Effector memory CD8-positive, alpha-beta T cell (primary cell): ENCODE results near the gene CAPS.
"Not testable (repeated sequence)": the region's sequence is repeated elsewhere in the genome, so short reads cannot be mapped to it uniquely, and the experiment has no call there.

Source experiments
- ATAC-seq: fragments of 150-1000 bp; cut with Tn5 transposase; replicated peaks from 2 replicates; pipeline ENCODE4 v1.10.0; 2021; ENCODE audit warnings: mild to moderate bottlenecking, moderate library complexity
- DNase-seq, 3 experiments: peaks; one replicate each; pipeline ENCODE4 v3.0.0; 2021
- H3K27ac Mint-ChIP-seq, 2 donors: one replicate each; pipeline ENCODE4 v1.8.0; 2022; ENCODE audit warnings: mild to moderate bottlenecking in 2 of 2, mixed read lengths in 2 of 2, moderate library complexity in 2 of 2
- H3K27me3 Mint-ChIP-seq, 2 donors: one replicate each; pipeline ENCODE4 v1.8.0; 2022; ENCODE audit warnings: mixed read lengths in 2 of 2
- H3K36me3 Mint-ChIP-seq: one replicate; pipeline ENCODE4 v1.8.0; 2022; ENCODE audit warnings: mild to moderate bottlenecking, moderate library complexity, mixed read lengths; ENCODE audit not compliant: insufficient read depth
- H3K4me1 Mint-ChIP-seq, 2 donors: one replicate each; pipeline ENCODE4 v1.8.0; 2022; ENCODE audit warnings: low read depth in 2 of 2, mixed read lengths in 2 of 2
- H3K4me3 Mint-ChIP-seq, 2 donors: one replicate each; pipeline ENCODE4 v1.8.0; 2022; ENCODE audit warnings: mild to moderate bottlenecking in 2 of 2, mixed read lengths in 2 of 2, moderate library complexity in 2 of 2
- H3K9me3 Mint-ChIP-seq, 2 donors: one replicate each; pipeline ENCODE4 v1.8.0; 2022; ENCODE audit warnings: mixed read lengths in 2 of 2

CAPS gene

DNA sequence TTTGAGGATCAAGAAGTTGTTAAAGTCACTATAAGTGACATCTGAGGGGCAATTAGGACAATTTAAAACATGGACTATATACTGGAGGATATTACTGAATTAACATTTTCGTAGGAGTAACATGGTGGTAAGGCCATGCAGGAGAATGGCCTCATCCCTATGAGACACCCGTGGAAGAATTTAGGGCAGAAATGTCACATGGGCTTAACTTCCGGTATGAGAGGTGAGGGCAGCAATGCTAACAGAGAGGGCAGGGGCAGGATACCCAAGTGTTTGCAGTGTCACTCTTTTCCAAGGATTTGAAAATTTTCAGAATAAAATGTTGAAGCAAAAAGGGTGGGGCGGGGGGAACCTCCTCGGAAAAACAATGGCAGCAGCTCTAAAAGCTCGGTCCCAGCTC is 40.2 kb downstream of the CAPS start:
- Mint-ChIP-seq H3K27me3 (no peaks in the 10 kb centered on the region), H3K4me1 (peaks cover 70 to 73% of the 10 kb centered on the region in 2 donors), H3K36me3 (peaks cover 29% of the 10 kb centered on the region), H3K4me3 (peak overlapping the region; percentile 53 to 60), H3K9me3 (no peaks in the 10 kb centered on the region), H3K27ac (peak overlapping the region; percentile 90 to 92)
- ATAC-seq (no peak), DNase-seq (no peak)

DNA sequence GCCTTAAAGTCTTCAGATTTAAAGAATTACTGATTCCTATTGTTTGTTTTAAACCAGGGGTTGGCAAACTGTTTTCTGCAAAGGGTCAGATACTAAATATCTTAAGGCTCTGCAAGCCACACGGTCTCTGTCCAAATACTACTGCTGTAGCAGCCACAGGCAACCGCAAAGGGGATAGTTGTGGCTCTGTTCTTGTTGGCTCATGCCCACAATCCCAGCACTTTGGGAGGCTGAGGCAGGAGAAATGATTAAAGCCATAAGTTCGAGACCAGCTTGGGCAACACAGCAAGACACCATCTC is 41.5 kb downstream of the CAPS start:
- Mint-ChIP-seq H3K36me3 (peaks cover 22% of the 10 kb centered on the region), H3K27ac (no peak overlapping the region), H3K4me3 (no peak overlapping the region), H3K27me3 (no peaks in the 10 kb centered on the region), H3K9me3 (no peaks in the 10 kb centered on the region), H3K4me1 (peaks cover 64 to 66% of the 10 kb centered on the region in 2 donors)
- ATAC-seq (no peak), DNase-seq (no peak)

DNA sequence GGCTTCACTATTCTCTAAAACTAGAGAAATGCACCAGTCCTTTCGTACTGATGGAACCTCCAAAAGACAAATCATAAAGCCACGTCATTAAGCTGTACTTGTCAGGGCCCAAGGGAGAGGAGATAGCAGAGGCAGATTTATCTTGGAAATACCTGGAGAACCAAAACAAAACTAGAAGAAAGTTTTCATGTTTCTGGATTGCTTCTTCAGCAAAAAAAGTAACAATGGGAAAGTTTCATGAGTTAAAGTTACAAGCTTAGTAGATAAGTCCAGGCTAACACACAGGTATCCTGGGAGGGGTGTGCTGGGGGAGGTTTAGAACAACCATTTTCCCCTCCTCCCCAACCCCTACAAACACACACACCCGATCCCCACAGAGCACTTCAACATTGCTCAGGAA is 42.3 kb downstream of the CAPS start:
- Mint-ChIP-seq H3K4me1 (peaks cover 64 to 65% of the 10 kb centered on the region in 2 donors), H3K27ac (peak overlapping the region in 1 of 2 donors; percentile 60), H3K36me3 (peaks cover 25% of the 10 kb centered on the region), H3K27me3 (no peaks in the 10 kb centered on the region), H3K9me3 (no peaks in the 10 kb centered on the region), H3K4me3 (no peak overlapping the region)
- DNase-seq (no peak), ATAC-seq (no peak)

DNA sequence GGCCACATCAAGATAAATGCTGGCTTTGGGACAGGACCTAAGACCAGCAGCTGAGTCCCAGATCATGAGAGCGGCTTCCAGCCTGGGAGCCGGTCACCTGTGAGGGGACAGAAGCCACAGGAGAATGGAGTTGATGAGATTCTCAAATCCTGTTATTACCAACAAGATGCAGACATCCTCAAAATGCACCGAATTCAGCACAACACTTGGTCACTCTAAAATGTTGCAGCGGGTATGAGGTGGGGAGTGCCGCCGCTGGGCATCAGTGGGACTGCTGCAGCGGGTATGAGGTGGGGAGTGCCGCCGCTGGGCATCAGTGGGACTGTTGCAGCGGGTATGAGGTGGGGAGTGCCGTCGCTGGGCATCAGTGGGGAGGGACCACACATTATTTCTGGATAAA is 42.7 kb downstream of the CAPS start:
- DNase-seq = no peak
- H3K27ac Mint-ChIP-seq = peak overlapping the region; percentile 60 to 75
- H3K27me3 Mint-ChIP-seq = no peaks in the 10 kb centered on the region
- no peak for ATAC-seq
- H3K4me3 Mint-ChIP-seq = no peak overlapping the region
- H3K9me3 Mint-ChIP-seq = no peaks in the 10 kb centered on the region
- H3K4me1 Mint-ChIP-seq = peaks cover 65 to 66% of the 10 kb centered on the region in 2 donors
- H3K36me3 Mint-ChIP-seq = peaks cover 29% of the 10 kb centered on the region

DNA sequence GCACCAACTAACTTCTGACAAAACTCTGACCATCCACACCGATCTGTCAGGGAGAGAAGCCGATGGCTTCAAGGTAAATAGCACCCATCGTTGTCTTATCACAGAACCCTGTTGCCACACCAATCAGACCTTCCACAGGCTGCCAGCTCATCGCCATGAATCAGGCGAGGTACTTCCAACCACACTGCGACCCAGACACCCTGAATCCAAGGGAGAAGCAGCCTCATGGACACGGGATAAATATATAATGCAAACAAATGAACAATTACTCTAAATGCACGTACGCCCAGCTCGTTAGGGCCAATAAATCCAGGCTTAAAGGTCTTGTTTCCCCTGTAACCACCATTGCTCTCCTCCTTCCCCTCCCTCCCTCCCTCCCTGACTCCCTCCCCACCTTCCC is 43.1 kb downstream of the CAPS start:
- DNase-seq = no peak
- Mint-ChIP-seq H3K4me1 (peaks cover 70% of the 10 kb centered on the region in 2 donors), H3K9me3 (no peaks in the 10 kb centered on the region), H3K4me3 (no peak overlapping the region), H3K27me3 (no peaks in the 10 kb centered on the region), H3K27ac (peak overlapping the region; percentile 60 to 75), H3K36me3 (peaks cover 34% of the 10 kb centered on the region)
- ATAC-seq = no peak

DNA sequence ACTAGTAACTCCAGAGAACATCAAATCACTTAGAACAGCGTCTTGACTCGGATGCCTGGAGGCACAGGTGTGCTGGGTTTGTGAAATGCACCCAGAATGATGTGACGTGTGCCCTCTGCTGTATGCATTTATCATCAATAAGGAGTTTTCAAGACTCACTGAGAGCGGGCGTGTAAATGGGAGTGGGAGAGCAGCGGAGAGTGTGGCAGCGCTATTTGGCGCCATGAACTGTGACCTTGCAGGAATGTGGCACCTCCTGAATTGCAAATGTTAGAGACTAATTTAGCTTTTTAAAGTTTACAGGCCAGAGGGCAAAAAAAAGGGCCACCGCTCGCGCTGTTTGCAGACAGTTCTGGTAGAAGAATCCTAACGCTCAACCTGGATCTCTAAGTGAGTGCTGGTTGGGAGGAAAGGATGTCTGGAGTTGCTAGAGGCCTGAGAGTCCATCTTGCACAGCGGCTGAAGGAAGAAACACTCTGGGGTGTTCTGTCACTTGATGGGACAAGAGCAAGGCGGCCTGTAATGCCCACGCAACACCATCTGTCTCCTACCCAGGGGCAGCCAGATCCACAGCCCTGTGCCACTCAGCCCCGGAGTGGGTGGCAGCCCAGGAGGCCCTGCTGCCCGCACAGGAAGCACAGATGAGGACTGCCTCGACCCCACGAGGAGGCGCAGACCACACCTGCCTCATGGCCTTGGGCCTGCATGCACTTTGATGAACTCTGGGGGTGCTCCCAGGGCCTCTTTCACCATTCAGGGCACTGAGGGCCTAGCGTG is 44.2 kb downstream of the CAPS start:
- peaks cover 35% of the 10 kb centered on the region for H3K36me3 Mint-ChIP-seq
- ATAC-seq = no peak
- peaks cover 68 to 72% of the 10 kb centered on the region in 2 donors for H3K4me1 Mint-ChIP-seq
- H3K27ac Mint-ChIP-seq = peak overlapping the region; percentile 60 to 75
- DNase-seq = no peak
- H3K27me3 Mint-ChIP-seq = no peaks in the 10 kb centered on the region
- H3K9me3 Mint-ChIP-seq = no peaks in the 10 kb centered on the region
- H3K4me3 Mint-ChIP-seq = peak overlapping the region in 1 of 2 donors; percentile 38

DNA sequence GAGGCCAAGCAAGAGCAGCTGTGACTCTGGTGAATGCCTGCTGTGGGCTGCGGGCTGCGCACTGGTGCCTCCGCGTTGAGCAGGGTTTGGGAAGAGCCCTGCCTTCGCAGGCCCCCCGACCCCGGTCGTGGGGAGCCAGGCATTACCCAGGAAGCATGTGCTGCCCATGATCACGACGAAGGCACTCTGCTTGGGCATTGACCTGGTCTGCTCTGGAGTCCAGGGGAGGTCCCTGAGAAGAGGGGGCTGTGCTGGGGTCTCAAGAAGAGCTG is 44.7 kb downstream of the CAPS start:
- no peak for ATAC-seq
- Mint-ChIP-seq H3K9me3 (no peaks in the 10 kb centered on the region), H3K27ac (peak overlapping the region; percentile 75 to 97), H3K4me1 (peaks cover 66 to 68% of the 10 kb centered on the region in 2 donors), H3K4me3 (no peak overlapping the region), H3K36me3 (peaks cover 35% of the 10 kb centered on the region), H3K27me3 (no peaks in the 10 kb centered on the region)
- no peak for DNase-seq

DNA sequence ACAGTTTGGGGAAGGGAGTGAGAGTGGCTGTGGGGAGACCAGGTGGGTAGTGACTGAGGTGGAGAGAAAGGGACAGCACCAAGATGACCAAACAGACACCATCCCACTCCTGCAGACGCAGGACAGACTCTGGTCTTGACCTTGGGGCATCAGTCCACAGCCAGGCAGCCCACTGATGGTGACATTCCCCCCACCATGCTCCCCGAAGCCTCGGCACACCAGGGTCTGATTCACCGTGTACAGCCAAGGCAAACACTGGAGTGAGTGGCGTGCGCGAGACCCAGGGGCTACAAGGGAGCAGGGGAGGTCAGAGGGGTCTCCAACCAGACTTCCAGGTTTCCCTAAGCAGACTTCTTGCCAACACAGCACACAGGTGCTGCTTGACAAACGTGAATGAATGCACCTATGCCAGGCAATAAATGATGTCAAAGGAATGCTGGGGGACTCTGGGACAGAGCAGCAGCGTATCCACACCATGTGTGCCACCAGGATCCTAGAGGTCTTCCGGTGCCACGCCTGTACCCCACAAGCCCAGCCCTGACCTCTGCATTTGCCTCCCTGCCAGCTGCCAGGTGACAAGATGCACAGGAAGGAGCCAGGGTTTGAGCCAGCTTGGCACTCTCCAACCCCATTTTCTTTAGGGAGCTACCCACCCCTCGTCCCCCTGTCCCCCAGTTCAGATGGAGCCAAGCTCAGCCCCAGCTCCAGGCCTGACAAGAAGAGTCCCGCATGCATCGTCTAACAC is 45.4 kb downstream of the CAPS start:
- no peaks in the 10 kb centered on the region for H3K9me3 Mint-ChIP-seq

DNA sequence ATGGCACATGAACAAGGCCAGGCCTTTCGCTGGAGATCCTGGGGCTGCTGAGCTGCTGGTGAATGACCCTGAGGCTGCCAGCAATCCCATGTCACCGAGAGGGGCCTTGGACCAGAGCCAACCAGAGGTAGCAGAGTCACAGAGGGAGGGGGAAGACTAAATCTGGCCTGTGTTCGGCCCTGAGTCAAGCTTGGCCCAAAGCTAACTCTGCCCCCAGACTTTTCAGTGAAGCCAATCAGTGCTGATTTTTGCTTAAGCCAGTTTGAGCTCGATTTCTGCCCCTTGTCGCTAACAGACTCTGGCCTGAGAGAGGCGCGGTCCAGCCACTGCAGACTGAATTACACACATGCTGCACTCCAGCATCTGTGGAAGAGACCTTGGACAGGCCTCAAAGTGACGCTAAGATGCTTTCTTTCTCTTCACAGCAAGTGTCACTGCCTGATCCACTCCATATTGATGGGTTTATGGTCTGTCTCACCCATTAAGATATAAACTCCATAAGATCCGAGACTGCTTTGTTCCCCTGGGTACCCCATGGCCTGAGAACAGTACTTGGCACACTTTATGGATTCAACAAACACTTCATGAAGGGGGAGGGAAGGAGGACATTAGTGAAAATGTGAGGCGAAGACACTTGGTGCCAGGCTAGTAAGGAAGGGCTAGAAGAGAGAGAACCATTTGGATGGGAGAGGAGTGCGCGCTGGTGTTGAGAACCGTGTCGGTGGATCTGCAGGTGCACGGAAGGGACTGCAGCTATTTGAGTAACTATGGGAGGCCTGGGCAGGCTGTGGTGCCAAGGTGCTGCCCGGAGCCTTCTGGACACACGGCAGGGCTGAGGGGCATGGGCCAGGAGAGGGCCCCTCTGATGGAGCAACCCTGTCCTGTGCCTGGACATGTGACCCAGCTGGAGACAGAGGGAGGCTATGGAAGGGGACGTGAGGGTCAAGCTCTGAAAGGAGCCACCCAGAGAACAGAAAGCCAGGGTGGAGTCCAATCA is 46.2 kb downstream of the CAPS start:
- H3K4me3 Mint-ChIP-seq = peak overlapping the region; percentile 58 to 70
- peaks cover 34% of the 10 kb centered on the region for H3K36me3 Mint-ChIP-seq
- peak overlapping the region; percentile 95 to 97 for H3K27ac Mint-ChIP-seq
- H3K27me3 Mint-ChIP-seq = no peaks in the 10 kb centered on the region
- no peak for DNase-seq
- peaks cover 65 to 73% of the 10 kb centered on the region in 2 donors for H3K4me1 Mint-ChIP-seq
- H3K9me3 Mint-ChIP-seq = no peaks in the 10 kb centered on the region
- ATAC-seq = no peak

More for the DNA sequence above, 45.4 kb downstream of the CAPS start:
- DNase-seq (no peak), ATAC-seq (no peak)
- Mint-ChIP-seq H3K27me3 (no peaks in the 10 kb centered on the region), H3K4me3 (peak overlapping the region; percentile 14 to 31), H3K4me1 (peaks cover 66 to 68% of the 10 kb centered on the region in 2 donors), H3K36me3 (peaks cover 37% of the 10 kb centered on the region), H3K27ac (peak overlapping the region; percentile 95 to 97)

DNA sequence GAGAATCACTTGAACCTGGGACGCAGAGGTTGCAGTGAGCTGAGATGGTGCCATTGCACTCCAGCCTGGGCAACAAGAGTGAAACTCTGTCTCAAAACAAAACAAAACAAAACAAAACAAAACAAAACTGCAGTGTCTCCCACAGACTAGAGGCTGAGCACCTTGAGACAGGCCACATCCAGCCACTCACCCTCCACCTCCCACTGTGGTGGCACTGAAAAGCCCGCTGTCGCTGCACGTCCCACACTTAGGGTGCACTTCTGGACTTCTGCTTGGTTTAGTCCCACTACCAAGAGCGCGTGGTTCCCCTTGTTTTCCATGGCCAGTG is 47.6 kb downstream of the CAPS start:
- peaks cover 26% of the 10 kb centered on the region for H3K36me3 Mint-ChIP-seq
- not testable (repeated sequence) for DNase-seq, H3K9me3 Mint-ChIP-seq, H3K27me3 Mint-ChIP-seq
- peak; percentile 31 for ATAC-seq
- peak overlapping the region; percentile 95 to 97 for H3K27ac Mint-ChIP-seq
- peak overlapping the region; percentile 66 to 70 for H3K4me3 Mint-ChIP-seq
- peaks cover 63 to 66% of the 10 kb centered on the region in 2 donors for H3K4me1 Mint-ChIP-seq

DNA sequence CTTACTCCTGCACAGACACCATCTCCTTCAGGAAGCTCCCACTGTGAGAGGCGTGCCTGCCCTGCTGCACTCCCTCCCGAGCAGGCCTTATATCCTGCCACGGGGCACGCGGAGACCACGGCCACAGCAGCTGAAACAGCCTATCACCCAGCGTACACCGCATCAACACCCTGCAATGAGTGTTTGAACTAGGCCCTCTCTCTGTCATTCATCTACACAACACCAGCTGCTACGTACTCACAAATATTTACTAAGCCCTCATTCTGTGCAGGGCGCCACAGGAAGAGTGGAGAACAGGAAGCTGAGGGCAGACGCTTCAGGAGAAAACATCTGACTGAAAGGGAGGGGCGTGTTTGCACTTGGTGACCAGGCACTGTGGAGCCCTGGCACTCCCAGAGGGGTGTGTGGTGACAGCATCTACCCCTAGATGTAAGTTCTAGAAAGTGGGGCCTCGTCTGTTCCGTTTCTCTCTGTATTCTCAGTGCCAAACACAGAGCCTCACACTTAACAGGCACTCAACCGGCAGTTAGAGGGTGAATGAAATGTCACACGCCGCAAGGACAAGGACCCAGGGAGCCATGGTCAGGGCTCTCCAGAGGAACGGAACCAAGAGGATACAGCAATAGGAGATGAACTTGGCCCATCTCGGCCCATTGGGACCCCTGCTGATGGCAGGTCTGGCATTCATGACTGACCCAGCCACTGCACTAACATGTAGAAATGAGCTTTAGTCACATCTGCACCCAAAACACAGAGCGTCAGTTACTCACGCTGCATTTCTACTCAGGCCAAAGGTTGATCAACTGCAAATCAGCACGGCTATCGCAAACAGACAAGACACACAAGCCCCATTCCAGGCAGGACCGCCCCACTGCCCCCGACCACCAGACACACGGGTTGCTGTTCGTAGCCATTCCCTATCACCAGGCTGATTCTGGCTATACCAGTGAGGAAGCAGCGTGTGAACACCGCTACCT is 48.2 kb downstream of the CAPS start:
- ATAC-seq = peak; percentile 93
- DNase-seq = peak; percentile 65 to 70 (median 65)
- H3K4me1 Mint-ChIP-seq = peaks cover 63 to 65% of the 10 kb centered on the region in 2 donors
- H3K4me3 Mint-ChIP-seq = peak overlapping the region; percentile 66 to 70
- H3K27me3 Mint-ChIP-seq = no peaks in the 10 kb centered on the region
- H3K36me3 Mint-ChIP-seq = peaks cover 24% of the 10 kb centered on the region
- H3K27ac Mint-ChIP-seq = peak overlapping the region; percentile 95 to 97
- no peaks in the 10 kb centered on the region for H3K9me3 Mint-ChIP-seq

DNA sequence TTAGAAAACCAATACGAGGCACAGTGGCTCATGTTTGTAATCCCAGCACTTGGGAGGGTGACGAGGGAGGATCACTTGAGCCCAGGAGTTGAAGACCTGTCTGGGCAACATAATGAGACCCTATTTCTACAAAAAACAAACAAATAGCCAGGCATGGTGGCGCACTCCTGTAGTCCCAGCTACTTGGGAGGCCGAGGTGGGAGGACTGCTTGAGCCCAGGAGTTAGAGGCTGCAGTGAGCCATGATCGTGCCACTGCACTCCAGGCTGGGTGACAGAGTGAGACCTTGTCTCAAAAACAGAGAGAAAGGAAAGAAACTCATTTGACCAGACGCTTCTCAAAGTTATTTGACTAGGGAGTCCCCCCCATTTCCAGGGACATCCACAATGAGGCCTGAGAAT is 49.2 kb downstream of the CAPS start:
- not testable (repeated sequence) for H3K9me3 Mint-ChIP-seq

More for the DNA sequence above, 49.2 kb downstream of the CAPS start:
- ATAC-seq, H3K27me3 Mint-ChIP-seq, H3K4me3 Mint-ChIP-seq, DNase-seq: not testable (repeated sequence)
- Mint-ChIP-seq H3K27ac (peak overlapping the region; percentile 95 to 97), H3K4me1 (peaks cover 65 to 70% of the 10 kb centered on the region in 2 donors), H3K36me3 (peaks cover 25% of the 10 kb centered on the region)
